Activated effector memory CD4-positive, alpha-beta T cell treated with anti-CD3 and anti-CD28 coated beads, Interleukin-2, amount 50 U/mL, for 16 hours (primary cell): ENCODE data around the gene EDDM13.
A peak's percentile ranks its signal among the peaks of the same experiment; 100 is the strongest.
"Not testable (repeated sequence)": the region's sequence is repeated elsewhere in the genome, so short reads cannot be mapped to it uniquely, and the experiment has no call there.

Source experiments
- DNase-seq: peaks from one replicate; pipeline ENCODE4 v3.0.0-alpha.2; 2020

EDDM13 gene

DNA sequence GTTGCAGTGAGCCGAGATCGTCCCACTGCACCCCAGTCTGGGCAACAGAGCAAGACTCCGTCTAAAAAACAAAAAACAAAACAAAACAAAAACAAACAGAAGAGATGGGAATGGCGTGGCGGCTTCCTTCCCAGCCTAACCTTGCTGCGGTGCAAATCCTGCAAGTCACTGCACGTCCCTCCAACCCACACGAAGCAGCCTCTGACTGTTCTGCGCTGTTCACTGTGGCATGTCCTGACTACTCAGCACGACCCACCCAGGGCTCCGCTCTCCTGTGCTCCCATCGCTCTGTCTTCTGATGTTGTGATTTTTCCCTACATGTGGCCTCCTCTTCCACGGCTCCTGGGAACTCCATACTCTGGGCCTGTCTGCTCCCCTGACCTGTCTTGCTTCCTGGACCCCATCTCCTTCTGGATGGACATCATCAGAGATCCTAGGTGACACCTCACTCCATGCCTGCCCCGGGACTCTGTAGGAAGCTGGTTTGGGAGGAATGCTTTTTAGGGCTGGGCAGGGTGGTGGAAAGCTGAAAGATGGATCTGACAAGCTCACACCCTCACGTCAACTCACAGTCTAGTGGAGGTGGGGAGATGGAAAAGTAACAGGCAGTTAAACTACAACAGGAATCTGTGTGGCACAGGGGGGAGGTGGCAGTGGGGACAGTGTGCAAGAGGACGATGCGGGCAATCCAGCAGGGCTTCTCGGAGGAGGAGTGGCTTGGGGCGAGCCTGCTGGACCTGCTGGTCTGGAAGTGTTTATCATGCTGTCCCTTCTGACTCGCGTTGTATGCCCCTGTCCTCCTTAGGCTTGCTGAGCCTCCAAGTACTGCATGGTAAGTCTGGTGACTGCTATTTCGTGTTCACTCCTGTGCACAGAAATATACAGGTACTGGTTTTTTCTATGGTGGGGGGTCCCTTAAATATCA, 23.2 kb downstream of the EDDM13 start:
- no peak for DNase-seq

DNA sequence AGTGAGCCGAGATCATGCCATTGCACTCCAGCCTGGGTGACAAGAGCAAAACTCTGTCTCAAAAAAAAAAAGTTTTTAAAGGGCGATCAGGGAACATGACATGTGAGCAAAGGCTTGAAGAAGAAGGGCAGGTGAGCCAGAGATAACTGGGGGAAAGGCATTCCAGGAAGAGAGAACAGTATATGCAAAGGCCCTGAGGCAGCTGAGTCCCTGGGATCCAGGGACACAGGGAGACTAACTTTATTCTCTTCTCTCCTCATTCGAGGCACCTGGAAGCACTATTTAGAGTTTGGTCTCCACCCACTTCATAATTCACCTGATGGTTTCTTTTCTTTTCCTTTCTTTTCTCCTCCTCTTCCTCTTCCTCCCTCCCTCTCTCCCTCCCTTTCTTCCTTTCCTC, 24.5 kb downstream of the EDDM13 start:
- DNase-seq: no peak

DNA sequence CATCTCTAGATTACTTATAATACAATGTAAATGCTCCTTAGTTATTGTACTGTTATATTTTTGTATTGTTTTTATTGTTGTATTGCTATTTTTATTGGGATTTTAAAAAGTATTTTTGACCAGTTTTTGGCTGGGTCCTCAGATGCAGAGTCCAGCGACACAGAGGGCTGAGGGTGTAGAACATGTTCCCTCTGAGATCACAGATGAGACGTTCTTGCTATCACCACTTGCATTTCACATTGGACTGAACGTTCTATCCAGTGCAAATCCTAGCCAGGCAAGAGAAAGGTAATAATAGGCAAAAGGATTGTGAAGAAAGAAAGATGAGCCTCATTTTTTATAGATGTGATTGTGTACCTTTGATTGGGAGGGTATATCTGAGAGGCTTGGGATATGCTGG, 27.1 kb downstream of the EDDM13 start:
- no peak for DNase-seq

GRCh38 chr19:56301155-56301554, 28.6 kb downstream of the EDDM13 start:
- DNase-seq: no peak

DNA sequence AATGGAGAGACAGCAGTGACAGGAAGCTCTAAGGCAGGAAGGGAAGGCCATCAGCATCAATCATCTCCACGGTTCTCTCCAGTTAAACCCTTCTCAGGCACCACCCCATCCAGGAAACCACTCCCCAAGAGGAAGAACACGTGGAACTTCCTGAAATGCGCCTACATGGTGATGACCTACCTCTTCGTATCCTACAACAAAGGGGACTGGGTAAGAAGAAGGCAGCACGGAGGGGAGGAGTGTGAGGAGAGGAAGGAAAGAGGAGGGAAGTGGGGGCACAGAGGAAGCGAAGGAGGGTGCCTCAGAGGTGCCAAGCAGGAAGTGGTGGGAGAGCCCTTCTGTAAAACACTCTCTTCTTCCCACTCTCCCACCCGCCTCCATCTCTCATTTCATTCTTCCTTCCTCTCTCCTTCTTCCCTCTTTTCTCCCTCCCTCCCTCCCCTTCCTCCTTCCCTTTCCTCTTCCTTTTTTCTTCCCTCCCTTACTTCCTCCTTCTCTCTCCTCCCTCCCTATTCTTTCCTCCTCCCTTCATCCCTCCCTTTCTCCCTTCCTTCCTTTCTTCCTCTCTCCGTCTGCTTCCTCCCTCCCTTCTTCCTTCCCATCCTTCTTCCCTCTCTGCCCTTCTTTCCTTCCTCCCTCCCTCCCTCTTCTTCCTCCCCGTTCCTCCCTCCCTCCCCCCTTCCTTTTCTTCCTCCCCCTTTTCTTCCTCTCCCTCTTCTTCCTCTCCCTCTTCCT, 29.5 kb downstream of the EDDM13 start:
- no peak for DNase-seq

DNA sequence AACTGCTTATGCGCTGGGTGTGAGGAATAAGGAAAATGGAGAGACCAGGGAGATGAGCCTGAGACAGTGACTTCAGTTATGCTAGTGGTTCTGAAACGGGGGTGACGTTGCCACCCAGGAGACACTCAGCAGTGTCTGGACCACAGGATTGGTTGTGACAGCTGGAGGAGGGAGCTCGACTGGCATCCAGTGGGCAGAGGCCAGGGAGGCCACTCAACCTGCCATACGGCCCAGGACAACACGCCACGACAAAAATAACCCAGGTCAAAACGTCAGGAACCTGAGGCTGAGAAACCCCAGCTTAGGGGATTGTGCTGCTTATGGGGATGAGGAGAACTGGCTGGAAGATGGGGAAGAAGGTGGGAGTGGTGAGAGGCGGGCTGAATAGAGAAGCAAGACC, 31.7 kb downstream of the EDDM13 start:
- no peak for DNase-seq

DNA sequence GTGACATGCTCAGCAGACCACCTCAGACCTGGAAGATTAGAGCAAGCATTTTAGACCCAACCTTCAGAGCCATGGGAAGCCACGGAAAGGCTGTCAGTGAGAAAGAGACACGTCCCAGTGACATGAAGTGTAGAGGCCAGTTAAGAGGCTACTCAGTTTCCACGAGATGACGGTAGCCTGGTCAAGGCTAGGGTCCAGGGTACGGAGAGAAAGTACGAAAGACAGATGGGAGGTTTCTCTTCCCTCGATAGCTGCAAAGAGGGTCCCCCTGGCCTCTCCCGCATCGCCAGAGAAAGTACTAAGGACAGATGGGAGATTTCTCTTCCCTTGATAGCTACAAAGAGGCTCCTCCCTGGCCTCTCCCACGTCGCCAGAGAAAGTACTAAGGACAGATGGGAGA, 33.5 kb downstream of the EDDM13 start:
- DNase-seq: no peak

- DNase-seq: not testable (repeated sequence)
Measured at GRCh38 chr19:56307062-56307461, 34.5 kb downstream of the EDDM13 start.

DNA sequence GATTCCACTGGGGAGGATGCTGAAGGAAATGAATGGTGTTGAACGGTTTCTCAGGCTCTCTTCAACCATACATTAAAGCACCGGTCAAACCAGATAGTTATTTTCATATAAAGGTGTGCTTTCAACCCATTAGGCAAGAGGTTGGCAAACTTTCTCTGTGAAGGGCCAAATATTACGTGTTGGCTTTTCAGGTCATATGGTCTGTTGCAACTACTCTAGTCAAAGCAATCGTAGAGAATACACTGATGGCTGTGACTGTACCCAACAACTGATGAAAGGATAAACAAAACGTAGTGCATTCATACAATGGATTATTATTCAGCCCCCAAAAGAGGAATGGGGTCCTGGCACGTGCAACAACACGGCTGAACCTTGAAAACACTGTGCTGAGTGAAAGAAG, 36.2 kb downstream of the EDDM13 start:
- no peak for DNase-seq

DNA sequence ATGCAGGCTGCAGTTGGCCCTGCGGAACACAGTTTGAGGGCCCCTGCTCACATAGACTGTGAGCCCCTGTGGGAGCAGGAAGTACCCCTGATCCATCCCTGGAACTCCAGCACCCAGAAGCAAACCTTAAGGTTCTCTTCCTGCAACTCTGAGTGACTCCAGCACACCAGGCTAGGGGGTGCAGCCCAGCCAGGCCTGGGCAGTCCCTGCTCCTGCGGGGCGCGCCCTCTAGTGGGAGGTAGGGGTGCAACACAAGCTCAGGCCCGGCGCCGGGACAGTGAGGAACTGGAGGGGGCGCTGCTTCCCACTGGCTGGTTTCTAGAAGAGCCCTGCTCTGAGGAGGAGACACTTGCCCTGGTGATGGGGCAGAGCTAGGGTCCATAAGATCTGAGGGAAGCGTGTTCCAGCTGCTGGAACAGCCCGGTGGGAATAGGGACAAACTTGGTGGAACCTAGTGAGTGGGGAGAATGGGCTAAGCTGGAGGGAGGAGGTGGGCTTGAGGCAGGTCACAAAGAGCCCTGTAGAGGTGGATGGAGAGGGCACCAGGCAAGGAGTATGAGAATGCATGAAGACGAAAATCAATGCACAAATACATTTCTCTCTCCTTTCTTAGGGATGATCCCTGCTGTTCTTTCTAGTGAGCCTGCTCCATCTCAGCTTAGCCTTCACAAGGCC, 37.1 kb downstream of the EDDM13 start:
- DNase-seq: peak; percentile 85

GRCh38 chr19:56310462-56310861, 37.9 kb downstream of the EDDM13 start:
- DNase-seq: no peak

DNA sequence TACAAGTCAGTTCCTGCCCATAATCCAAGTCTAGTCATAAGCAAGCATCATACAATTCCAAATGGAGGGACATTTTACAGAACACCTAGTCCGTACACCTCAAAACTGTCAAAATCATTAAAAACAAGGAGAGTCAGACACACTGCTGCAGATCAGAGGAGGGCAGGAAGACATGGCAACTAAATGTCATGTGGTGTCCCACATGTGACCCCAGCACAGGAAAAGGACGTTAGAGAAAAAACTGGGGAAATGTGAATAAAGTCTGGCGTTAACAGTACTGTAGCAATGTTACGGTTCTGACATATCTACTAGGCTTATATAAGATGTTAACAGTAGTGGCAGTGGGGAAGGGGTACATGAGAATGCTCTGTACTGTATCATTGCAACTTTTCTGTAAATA, 39.8 kb downstream of the EDDM13 start:
- no peak for DNase-seq

GRCh38 chr19:56312787-56313657, 40.5 kb downstream of the EDDM13 start:
- no peak for DNase-seq

DNA sequence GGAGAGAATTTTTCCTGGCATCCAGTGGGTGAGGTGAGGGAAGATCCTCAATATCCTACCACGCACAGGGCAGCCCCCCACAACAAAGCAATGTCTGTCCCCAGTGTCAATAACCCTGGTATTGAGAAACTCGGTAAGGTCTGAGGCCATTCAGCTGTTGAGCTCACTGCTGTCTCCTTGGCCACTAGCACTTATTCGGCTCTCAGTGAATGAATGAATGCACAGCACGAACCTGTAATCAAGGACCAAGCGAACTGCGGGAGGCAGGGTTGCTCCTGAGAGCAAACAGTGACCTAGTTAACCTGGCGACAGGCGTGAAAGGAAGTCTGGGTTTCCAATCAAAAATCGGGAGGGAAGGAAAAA, 41.5 kb downstream of the EDDM13 start:
- no peak for DNase-seq

DNA sequence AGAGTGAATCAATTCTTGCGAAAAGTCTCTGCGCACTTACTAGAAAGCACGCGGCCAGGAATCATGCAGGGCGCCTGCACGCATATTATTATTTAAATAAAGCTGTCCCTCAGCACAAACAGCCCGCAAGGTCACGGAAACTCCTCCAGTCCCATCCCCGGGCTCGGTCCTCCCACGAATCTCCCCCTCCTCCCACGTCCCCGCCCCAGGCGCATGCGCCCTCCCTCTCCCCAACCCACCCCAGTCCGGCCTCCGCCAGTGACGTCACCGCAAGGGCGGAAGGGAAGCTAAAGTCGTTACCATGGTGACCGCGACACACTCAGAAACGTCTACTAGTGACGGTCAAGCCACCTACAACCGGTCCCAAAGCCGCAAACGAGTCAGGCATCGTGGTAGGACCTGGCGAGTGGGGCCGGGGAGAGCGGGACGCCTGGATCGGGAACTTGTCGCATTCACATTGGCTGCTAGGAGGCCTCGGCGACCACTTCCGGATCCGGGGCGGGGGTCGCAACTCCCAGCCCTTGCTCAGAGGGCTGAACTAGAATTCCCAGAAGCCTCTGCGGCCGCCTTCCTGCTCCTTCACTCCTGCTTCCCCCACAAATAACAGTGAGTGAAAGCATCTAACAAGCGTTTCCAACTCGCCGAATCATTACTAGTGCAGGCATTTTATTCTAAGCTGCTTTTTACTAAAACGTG, 42.0 kb downstream of the EDDM13 start, which contains the start of gene ZSCAN5A:
TSS of gene ZSCAN5A (minus strand) at position 459 of the 696 bp plus-strand sequence. CDS start 89,793 bp downstream, outside the sequence.
- peak; percentile 99 for DNase-seq

DNA sequence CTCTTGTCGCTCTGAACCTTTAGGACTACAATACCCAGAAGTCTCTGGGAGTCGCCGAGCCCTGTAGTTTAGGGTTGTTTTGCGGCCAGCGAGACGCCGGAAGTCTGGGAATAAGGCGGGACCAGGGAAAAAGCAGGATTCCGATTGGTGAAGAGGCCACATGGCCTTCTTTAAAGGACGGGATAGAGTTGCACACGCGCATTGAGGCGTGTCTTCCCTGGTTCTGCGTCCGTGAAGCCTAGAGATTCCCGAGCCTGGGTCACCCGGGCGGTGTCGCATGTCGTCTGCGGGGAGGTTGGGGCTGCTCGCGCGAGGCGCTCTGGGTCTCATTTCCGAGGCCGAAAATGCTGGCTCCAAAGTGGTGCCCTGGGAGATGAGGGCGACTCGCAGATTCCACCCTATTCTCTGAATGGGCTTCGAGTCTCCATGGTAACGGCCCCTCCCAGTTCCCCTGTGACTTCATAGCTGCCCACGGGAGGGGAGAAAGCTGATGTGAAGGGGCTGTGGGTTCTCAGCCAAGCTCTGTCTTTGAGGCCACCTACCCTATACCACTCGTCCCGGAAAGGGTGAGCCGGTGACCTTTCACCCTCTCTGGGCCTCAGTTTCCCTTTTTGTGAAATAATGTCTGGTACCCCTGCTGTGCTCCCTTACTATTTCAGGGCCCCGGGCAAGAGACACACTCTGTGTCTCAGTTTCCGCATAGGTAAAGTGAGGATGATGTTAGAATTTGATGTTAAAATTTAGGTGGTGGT, 42.7 kb downstream of the EDDM13 start:
- peak; percentile 96 for DNase-seq

GRCh38 chr19:56316728-56317127, 44.2 kb downstream of the EDDM13 start:
- DNase-seq: no peak

- DNase-seq: no peak
Measured at GRCh38 chr19:56317749-56318148, 45.2 kb downstream of the EDDM13 start.

- DNase-seq: no peak
Measured at GRCh38 chr19:56319991-56320390, 47.4 kb downstream of the EDDM13 start.

DNA sequence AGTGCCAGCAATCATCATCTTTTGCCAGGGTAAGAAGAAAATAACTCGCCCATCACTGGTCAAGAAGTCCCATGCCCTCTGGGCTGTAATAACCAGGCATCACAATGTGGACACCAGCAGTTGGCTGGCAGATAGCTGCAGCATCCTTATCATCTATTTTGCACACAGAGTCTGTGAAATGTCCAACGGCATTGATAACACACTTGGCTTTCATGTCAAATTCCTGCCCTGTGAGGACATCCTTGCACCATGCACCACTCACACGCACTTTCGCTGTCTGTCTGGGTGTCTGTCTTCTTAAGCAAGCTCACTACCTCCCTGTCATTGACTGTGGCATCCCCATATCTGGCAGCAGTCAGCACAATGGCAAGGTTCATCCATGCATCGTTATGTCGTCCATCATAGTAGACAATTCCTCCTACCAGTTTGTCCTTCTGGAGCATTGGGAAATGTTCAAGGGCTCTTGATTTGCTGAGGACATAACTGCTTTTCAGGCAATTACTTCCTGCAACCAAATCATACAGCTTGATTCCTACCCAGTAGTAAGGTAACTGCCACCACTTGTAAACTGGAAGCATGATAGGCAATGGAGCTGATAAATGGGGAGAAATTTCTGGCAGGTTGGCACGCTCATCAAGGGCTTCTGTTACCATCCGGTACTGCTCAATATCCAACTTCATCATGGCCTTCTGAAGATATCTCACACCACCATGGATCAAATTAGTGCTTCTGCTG, 48.9 kb downstream of the EDDM13 start:
- DNase-seq: no peak
